Activated CD8-positive, alpha-beta memory T cell treated with anti-CD3 and anti-CD28 coated beads, Interleukin-2, amount 50 U/mL, for 48 hours (primary cell): Measurements from ENCODE around the gene DLGAP1.

Source experiments
- DNase-seq: peaks from one replicate; pipeline ENCODE4 v3.0.0-alpha.2; 2020

The DLGAP1 gene

GRCh38 chr18:3982541-3982940, 472.6 kb downstream of the DLGAP1 start:
- no peak for DNase-seq

- no peak for DNase-seq
Observed at GRCh38 chr18:3979024-3979423, 476.1 kb downstream of the DLGAP1 start.

- DNase-seq, result no peak
Observed at GRCh38 chr18:3973191-3973850, 481.8 kb downstream of the DLGAP1 start.

GRCh38 chr18:3972291-3972930, 482.7 kb downstream of the DLGAP1 start:
- no peak for DNase-seq

- DNase-seq, result no peak
Observed at GRCh38 chr18:3970929-3971328, 484.2 kb downstream of the DLGAP1 start.

- no peak for DNase-seq
Observed at GRCh38 chr18:3967359-3968180, 487.5 kb downstream of the DLGAP1 start.

- DNase-seq, result no peak
Observed at GRCh38 chr18:3966642-3967358, 488.3 kb downstream of the DLGAP1 start.

- no peak for DNase-seq
Observed at GRCh38 chr18:3966246-3966641, 488.9 kb downstream of the DLGAP1 start.

GRCh38 chr18:3960977-3961376, 494.1 kb downstream of the DLGAP1 start:
- no peak for DNase-seq

GRCh38 chr18:3960142-3960541, 495.0 kb downstream of the DLGAP1 start:
- no peak for DNase-seq

- DNase-seq, result no peak
Observed at GRCh38 chr18:3952031-3952430, 503.1 kb downstream of the DLGAP1 start.

GRCh38 chr18:3950668-3951404, 504.3 kb downstream of the DLGAP1 start:
- DNase-seq, result no peak

GRCh38 chr18:3948958-3949357, 506.1 kb downstream of the DLGAP1 start:
- DNase-seq, result no peak

- no peak for DNase-seq
Observed at GRCh38 chr18:3947383-3947782, 507.7 kb downstream of the DLGAP1 start.

GRCh38 chr18:3935305-3935704, 519.8 kb downstream of the DLGAP1 start:
- DNase-seq, result no peak

- DNase-seq, result no peak
Observed at GRCh38 chr18:3932276-3932675, 522.8 kb downstream of the DLGAP1 start.

GRCh38 chr18:3931542-3932112, 523.5 kb downstream of the DLGAP1 start:
- no peak for DNase-seq

- DNase-seq, result no peak
Observed at GRCh38 chr18:3931013-3931315, 524.1 kb downstream of the DLGAP1 start.

- no peak for DNase-seq
Observed at GRCh38 chr18:3930126-3931012, 524.7 kb downstream of the DLGAP1 start.

GRCh38 chr18:3924455-3924854, 530.7 kb downstream of the DLGAP1 start:
- no peak for DNase-seq

- no peak for DNase-seq
Observed at GRCh38 chr18:3923750-3924149, 531.4 kb downstream of the DLGAP1 start.
